ENCODE measurements around the gene KCNT1. TPM values are rescaled to one million over a fixed set of nuclear protein-coding genes. Genes with fewer than 3 reads are reported as not detected.

The KCNT1 gene
- total and polyA plus RNA-seq, 11 donors: 0.21 to 7.4 (median 1.9) TPM

GRCh38 chr9:135674977-135675376 is 27.0 kb upstream of the KCNT1 start:
- peaks cover 0 to 11% (median 0%) of the 10 kb centered on the region in 9 donors for H3K27me3 ChIP-seq
- H3K9me3 ChIP-seq: no peaks in the 10 kb centered on the region
- no peaks in the 10 kb centered on the region for H3K4me1 ChIP-seq
- no peak overlapping the region for H3K27ac ChIP-seq
- no peak overlapping the region for H3K4me3 ChIP-seq
- TF ChIP-seq POLR2A (IDR thresholded peaks at IDR 0.05) (no peak), CTCF (IDR thresholded peaks at IDR 0.05) (no peak)
- ATAC-seq (no peak), DNase-seq (peak in 1 of 5 donors; percentile 23)
- 69 to 80% (median 78%) methylated on average over 8 to 10 of the region's 10 CpGs for WGBS, 4 donors
- no peaks in the 10 kb centered on the region for H3K36me3 ChIP-seq
- intact Hi-C loops (cut with DNase I): no loop called here

GRCh38 chr9:135676891-135677290 is 25.1 kb upstream of the KCNT1 start:
- Histone ChIP-seq H3K27ac (no peak overlapping the region), H3K9me3 (no peaks in the 10 kb centered on the region), H3K4me1 (no peaks in the 10 kb centered on the region), H3K4me3 (no peak overlapping the region), H3K36me3 (no peaks in the 10 kb centered on the region), H3K27me3 (peaks cover 0 to 9% (median 0%) of the 10 kb centered on the region in 9 donors)
- intact Hi-C loops (cut with DNase I): no loop called here
- no peak for ATAC-seq
- TF ChIP-seq POLR2A (IDR thresholded peaks at IDR 0.05): no peak
- TF ChIP-seq CTCF (IDR thresholded peaks at IDR 0.05): no peak
- DNase-seq: no peak
- WGBS, 4 donors: 87 to 90% (median 89%) methylated on average over 10 to 13 of the region's 13 CpGs

- intact Hi-C loops (cut with DNase I): no loop called here
- no peak for TF ChIP-seq CTCF (IDR thresholded peaks at IDR 0.05)
- no peak for TF ChIP-seq POLR2A (IDR thresholded peaks at IDR 0.05)
- no peak for DNase-seq
- peak in 1 of 4 donors; percentile 27 for ATAC-seq
- Histone ChIP-seq H3K36me3 (no peaks in the 10 kb centered on the region), H3K27ac (no peak overlapping the region), H3K9me3 (no peaks in the 10 kb centered on the region), H3K4me1 (no peaks in the 10 kb centered on the region), H3K4me3 (no peak overlapping the region), H3K27me3 (peaks cover 0 to 7% (median 0%) of the 10 kb centered on the region in 9 donors)
- WGBS, 4 donors: 79 to 81% (median 80%) methylated on average over 22 of the region's 22 CpGs
These were observed 24.3 kb upstream of the KCNT1 start for GRCh38 chr9:135677641-135678168.

DNA sequence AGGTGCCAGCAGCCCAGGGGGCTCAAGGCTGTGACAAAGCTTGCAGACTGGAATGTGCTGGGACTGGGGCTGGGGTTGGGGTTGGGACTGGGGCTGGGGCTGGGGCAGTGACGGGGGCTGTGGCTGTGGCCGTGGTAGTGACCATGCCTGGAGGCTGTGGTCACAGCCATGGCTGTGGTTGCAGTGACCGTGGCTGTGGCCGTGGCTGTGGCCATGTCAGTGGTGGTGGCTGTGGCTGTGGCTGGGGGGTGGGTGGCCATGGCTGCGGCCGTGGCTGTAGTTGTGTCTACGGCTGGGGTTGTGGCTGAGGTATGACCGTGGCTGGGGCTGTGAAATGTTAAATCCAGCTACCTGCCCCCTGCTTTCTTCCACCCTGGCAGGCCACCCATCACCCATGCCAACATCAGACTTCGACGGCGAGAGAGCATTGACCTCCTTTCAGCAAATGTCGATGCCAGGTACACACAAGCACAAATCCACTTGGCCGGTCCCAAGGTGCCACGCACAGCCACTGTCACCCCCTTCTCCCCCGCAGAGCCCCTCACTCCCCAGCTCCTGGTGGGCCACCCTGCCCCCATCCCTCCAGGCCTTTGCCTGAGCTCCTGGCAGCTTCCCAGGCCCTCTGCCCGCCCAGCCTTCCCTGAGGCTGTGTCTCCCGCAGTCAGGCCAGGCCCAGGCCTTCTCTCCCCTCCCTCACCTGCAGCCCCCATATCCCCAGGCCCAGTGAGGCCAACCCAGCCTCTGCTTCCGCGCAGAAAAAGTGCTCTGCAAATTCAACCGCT is 23.6 kb upstream of the KCNT1 start:
- H3K36me3 ChIP-seq: no peaks in the 10 kb centered on the region
- H3K9me3 ChIP-seq: no peaks in the 10 kb centered on the region
- ATAC-seq (no peak), DNase-seq (no peak)
- 87 to 91% (median 91%) methylated on average over 15 to 20 of the region's 20 CpGs for WGBS, 4 donors
- TF ChIP-seq CTCF (IDR thresholded peaks at IDR 0.05): no peak
- no peak for TF ChIP-seq POLR2A (IDR thresholded peaks at IDR 0.05)
- intact Hi-C loops (cut with DNase I): no loop called here
- H3K4me1 ChIP-seq: no peaks in the 10 kb centered on the region
- H3K27ac ChIP-seq: no peak overlapping the region
- H3K27me3 ChIP-seq: peaks cover 0 to 13% (median 0%) of the 10 kb centered on the region in 9 donors
- no peak overlapping the region for H3K4me3 ChIP-seq
